ENCODE measurements around the gene STXBP6.

DNA sequence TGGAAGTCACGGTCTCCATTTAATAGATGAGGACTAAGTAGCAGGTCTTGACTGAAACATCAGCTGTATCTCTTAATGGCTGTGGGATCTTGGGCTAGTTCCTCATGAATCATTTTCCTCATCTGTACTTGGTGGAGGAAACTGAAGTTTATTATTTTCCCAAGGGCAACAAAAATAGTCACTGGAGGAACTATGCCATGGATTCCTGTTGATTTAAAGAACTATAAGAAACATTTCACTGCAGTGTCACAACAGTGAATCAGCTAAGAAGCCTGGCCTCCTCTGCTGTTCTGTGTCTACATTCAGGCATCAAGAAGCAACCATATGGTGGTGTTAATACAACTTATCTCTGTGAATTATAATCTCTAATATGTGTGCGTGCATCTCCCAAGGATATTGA is 200.5 kb downstream of the STXBP6 start:
- TF ChIP-seq, protein P1, sequence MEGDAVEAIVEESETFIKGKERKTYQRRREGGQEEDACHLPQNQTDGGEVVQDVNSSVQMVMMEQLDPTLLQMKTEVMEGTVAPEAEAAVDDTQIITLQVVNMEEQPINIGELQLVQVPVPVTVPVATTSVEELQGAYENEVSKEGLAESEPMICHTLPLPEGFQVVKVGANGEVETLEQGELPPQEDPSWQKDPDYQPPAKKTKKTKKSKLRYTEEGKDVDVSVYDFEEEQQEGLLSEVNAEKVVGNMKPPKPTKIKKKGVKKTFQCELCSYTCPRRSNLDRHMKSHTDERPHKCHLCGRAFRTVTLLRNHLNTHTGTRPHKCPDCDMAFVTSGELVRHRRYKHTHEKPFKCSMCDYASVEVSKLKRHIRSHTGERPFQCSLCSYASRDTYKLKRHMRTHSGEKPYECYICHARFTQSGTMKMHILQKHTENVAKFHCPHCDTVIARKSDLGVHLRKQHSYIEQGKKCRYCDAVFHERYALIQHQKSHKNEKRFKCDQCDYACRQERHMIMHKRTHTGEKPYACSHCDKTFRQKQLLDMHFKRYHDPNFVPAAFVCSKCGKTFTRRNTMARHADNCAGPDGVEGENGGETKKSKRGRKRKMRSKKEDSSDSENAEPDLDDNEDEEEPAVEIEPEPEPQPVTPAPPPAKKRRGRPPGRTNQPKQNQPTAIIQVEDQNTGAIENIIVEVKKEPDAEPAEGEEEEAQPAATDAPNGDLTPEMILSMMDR (IDR thresholded peaks at IDR 0.05; ENCODE audit: low read depth, low read length), result no peak
- no peak for TF ChIP-seq EZH2phosphoT487 (IDR thresholded peaks at IDR 0.05; ENCODE audit: low read depth)
